Caco-2 (cell line): Measurements from ENCODE around the gene SPTBN1. TPM values are rescaled to one million over a fixed set of nuclear protein-coding genes. Genes with fewer than 3 reads are reported as not detected.
A peak's percentile ranks its signal among the peaks of the same experiment; 100 is the strongest.

Experiments used
- BruUV-seq: library from RNA; stranded (reverse); fragments of 400-500 nt; replicated peaks from 2 replicates; lab custom pipeline; 2021; lab: Mats Ljungman, UMichigan
- CTCF ChIA-PET: fragments of 300-600 bp; sonication (Branson Sonifier 250); formaldehyde crosslinking; loops from one replicate; lab custom pipeline; 2022; ENCODE audit warnings: antibody characterized with exemption; lab: Charles Lee
- POLR2A ChIA-PET: fragments of 300-600 bp; sonication (Branson Sonifier 250); formaldehyde crosslinking; loops from one replicate; lab custom pipeline; 2022; ENCODE audit warnings: antibody characterized with exemption; lab: Charles Lee
- DNase-seq, 2 experiments: peaks; one replicate each; pipeline versions ENCODE4 v3.0.0 to v3.0.0-alpha.2; 2020 to 2022
- H3K27me3 ChIP-seq: replicated peaks from 2 replicates; pipeline ENCODE4 v1.6.0; 2011; ENCODE audit warnings: low read length; ENCODE audit not compliant: control insufficient read depth, insufficient read depth
- H3K36me3 ChIP-seq: 2 replicates; pipeline ENCODE4 v1.5.1; 2011; ENCODE audit warnings: low read length; ENCODE audit not compliant: control insufficient read depth, insufficient read depth
- H3K4me1 ChIP-seq: fragments of 250-450 bp; sonication (Bioruptor Pico); 2 replicates; pipeline ENCODE4 v1.5.1; 2020; ENCODE audit warnings: mild to moderate bottlenecking
- H3K4me3 ChIP-seq: 2 replicates; pipeline ENCODE4 v1.5.1; 2011; ENCODE audit warnings: low read depth, mild to moderate bottlenecking, control low read depth, low read length
- H3K9me3 ChIP-seq: fragments of 250-450 bp; sonication (Bioruptor Pico); 2 replicates; pipeline ENCODE4 v1.5.1; 2020; ENCODE audit warnings: mild to moderate bottlenecking, moderate library complexity
- H3K27ac Mint-ChIP-seq: one replicate; pipeline ENCODE4 v1.8.0; 2022; ENCODE audit warnings: mixed read lengths; ENCODE audit not compliant: unreplicated experiment
- H3K27me3 Mint-ChIP-seq: one replicate; pipeline ENCODE4 v1.8.0; 2022; ENCODE audit warnings: mixed read lengths; ENCODE audit not compliant: insufficient read depth, unreplicated experiment
- H3K36me3 Mint-ChIP-seq: one replicate; pipeline ENCODE4 v1.8.0; 2022; ENCODE audit warnings: mild to moderate bottlenecking, mixed read lengths; ENCODE audit not compliant: insufficient read depth, unreplicated experiment
- H3K4me1 Mint-ChIP-seq: one replicate; pipeline ENCODE4 v1.8.0; 2022; ENCODE audit warnings: low read depth, mixed read lengths; ENCODE audit not compliant: unreplicated experiment
- H3K4me3 Mint-ChIP-seq: one replicate; pipeline ENCODE4 v1.8.0; 2022; ENCODE audit warnings: mild to moderate bottlenecking, moderate library complexity, mixed read lengths; ENCODE audit not compliant: unreplicated experiment
- H3K9me3 Mint-ChIP-seq: one replicate; pipeline ENCODE4 v1.8.0; 2022; ENCODE audit warnings: mixed read lengths; ENCODE audit not compliant: unreplicated experiment
- CTCF ChIP-seq, 2 experiments: fragments of 200-600 bp in 1 of 2; IDR thresholded peaks; 1 replicate in 1 of 2; 2 replicates in 1 of 2; pipeline versions ENCODE4 v1.5.1 to v1.8.0; 2011 to 2022; ENCODE audit warnings: antibody characterized with exemption in 1 of 2, control low read depth in 1 of 2, inconsistent platforms in 1 of 2, low read depth in 1 of 2, low read length in 1 of 2, mild to moderate bottlenecking in 1 of 2, moderate library complexity in 1 of 2; ENCODE audit not compliant: insufficient read depth in 1 of 2, severe bottlenecking in 1 of 2, unreplicated experiment in 1 of 2
- intact Hi-C: fragments of 100-400 bp; cut with micrococcal nuclease; formaldehyde crosslinking; loops from one replicate; pipeline ENCODE4 v1.10.0; 2022; ENCODE audit not compliant: unreplicated experiment
- total RNA-seq: library from RNA; stranded (reverse); gene quantifications from 2 replicates; pipeline ENCODE4 v1.2.3, GENCODE V29; 2022

Gene SPTBN1
- total RNA-seq, 1 experiment from 2014 or later, result 361 TPM

DNA sequence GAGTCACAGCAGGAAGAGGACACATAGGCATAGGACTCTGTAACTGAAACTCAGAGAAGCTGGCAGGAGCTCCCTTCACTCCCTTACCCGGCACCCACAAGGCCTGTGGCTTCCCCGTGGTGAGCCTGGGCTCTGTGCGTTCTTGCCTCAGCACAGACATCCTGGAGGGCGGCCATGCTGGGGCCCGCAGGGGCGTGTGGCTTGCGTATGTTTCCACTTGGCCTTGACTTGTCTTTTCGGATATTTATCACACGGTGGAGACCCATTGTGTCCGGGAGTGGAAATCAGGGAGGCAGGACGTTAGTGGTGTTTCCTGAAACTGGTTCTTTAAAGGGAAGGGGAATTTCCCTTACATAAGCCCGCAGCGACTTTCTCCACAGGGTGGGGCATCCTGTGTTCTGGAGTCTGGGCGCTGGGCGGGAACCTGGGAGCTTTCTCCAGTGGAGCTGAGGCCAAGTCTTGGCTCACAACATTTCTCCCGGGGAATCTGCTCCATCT, 217.4 kb downstream of the SPTBN1 start:
- DNase-seq, result no peak
- H3K27me3 Mint-ChIP-seq, result no peaks in the 10 kb centered on the region
- no TSS peak for BruUV-seq
- H3K4me1 Mint-ChIP-seq, result peaks cover 26% of the 10 kb centered on the region
- POLR2A ChIA-PET, result interaction anchor here (1.4 kb wide), 1 partner anchor 18 kb away, joined by 6 read pairs; no protein-coding TSS in a partner anchor
- no peak overlapping the region for H3K4me3 ChIP-seq
- no peak overlapping the region for H3K4me3 Mint-ChIP-seq
- CTCF ChIA-PET, result interaction anchor here (1.6 kb wide), 1 partner anchor 31 kb away, joined by 5 read pairs; no protein-coding TSS in a partner anchor
- TF ChIP-seq CTCF (IDR thresholded peaks at IDR 0.05; ENCODE audit: insufficient read depth in 1 of 2, low read depth in 1 of 2, low read length in 1 of 2, severe bottlenecking in 1 of 2, unreplicated experiment in 1 of 2), result no peak
- intact Hi-C loops, result no loop called here
- H3K36me3 ChIP-seq, result peaks cover 5% of the 10 kb centered on the region; the same call in 1 of the 2 replicates
- peaks cover 94% of the 10 kb centered on the region for H3K36me3 Mint-ChIP-seq
- H3K27ac Mint-ChIP-seq, result peak overlapping the region; percentile 47
- H3K9me3 ChIP-seq, result no peaks in the 10 kb centered on the region
- no peaks in the 10 kb centered on the region for H3K9me3 Mint-ChIP-seq
- H3K4me1 ChIP-seq, result peaks cover 41% of the 10 kb centered on the region
- H3K27me3 ChIP-seq, result no peaks in the 10 kb centered on the region

DNA sequence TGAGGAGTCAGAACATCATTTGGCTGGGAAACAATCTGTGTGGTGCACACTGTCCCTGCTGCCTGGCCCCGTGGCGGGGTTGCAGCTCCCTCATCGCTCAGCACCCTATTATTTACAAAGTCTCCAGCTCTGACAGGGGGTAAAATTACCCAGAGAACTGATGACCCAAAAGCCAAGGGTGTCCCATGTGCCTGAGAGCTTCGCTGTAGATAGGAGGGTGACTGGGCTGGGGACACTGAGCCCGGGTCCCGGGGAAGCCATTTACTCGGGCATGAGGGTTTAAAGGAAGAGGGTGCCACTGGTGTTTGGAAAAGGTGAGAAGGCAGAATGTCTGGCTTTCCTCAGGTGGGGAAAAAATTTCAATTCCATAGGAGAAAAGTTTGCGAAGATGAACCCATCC, 219.2 kb downstream of the SPTBN1 start:
- Histone ChIP-seq H3K27me3 (no peaks in the 10 kb centered on the region), H3K4me3 (no peak overlapping the region), H3K9me3 (no peaks in the 10 kb centered on the region), H3K4me1 (peaks cover 26% of the 10 kb centered on the region), H3K36me3 (0 out of 2 replicates have a peak, but pooled peaks cover 2% of the 10 kb centered on the region)
- intact Hi-C loops, result no loop called here
- no peak for TF ChIP-seq CTCF (IDR thresholded peaks at IDR 0.05; ENCODE audit: insufficient read depth in 1 of 2, low read depth in 1 of 2, low read length in 1 of 2, severe bottlenecking in 1 of 2, unreplicated experiment in 1 of 2)
- Mint-ChIP-seq H3K4me1 (peaks cover 15% of the 10 kb centered on the region), H3K27me3 (no peaks in the 10 kb centered on the region), H3K36me3 (peaks cover 92% of the 10 kb centered on the region), H3K9me3 (no peaks in the 10 kb centered on the region), H3K27ac (no peak overlapping the region), H3K4me3 (no peak overlapping the region)
- BruUV-seq, result no TSS peak
- ChIA-PET CTCF (interaction anchor here (0.6 kb wide), 1 partner anchor 569 kb away, joined by 3 read pairs; no protein-coding TSS in a partner anchor), POLR2A (no interaction called here)
- DNase-seq, result no peak

- Mint-ChIP-seq H3K4me3 (no peak overlapping the region), H3K9me3 (no peaks in the 10 kb centered on the region), H3K4me1 (peaks cover 18% of the 10 kb centered on the region), H3K27ac (no peak overlapping the region), H3K27me3 (no peaks in the 10 kb centered on the region), H3K36me3 (peaks cover 90% of the 10 kb centered on the region)
- no TSS peak for BruUV-seq
- Histone ChIP-seq H3K4me3 (no peak overlapping the region), H3K27me3 (no peaks in the 10 kb centered on the region), H3K4me1 (peaks cover 23% of the 10 kb centered on the region), H3K36me3 (no peaks in the 10 kb centered on the region), H3K9me3 (no peaks in the 10 kb centered on the region)
- ChIA-PET CTCF (interaction anchor here (1.1 kb wide), 1 partner anchor 10 kb away, joined by 5 read pairs; no protein-coding TSS in a partner anchor), POLR2A (no interaction called here)
- no peak for TF ChIP-seq CTCF (IDR thresholded peaks at IDR 0.05; ENCODE audit: insufficient read depth in 1 of 2, low read depth in 1 of 2, low read length in 1 of 2, severe bottlenecking in 1 of 2, unreplicated experiment in 1 of 2)
- intact Hi-C loops, result no loop called here
- no peak for DNase-seq
These were observed 219.6 kb downstream of the SPTBN1 start for GRCh38 chr2:54675738-54676137.
